Endothelial cell of umbilical vein (primary cell): ENCODE data around the gene SAMD4A. TPM values are rescaled to one million over a fixed set of nuclear protein-coding genes. Genes with fewer than 3 reads are reported as not detected.

Experiments used
- BruUV-seq: library from RNA; stranded (reverse); fragments of 400-500 nt; replicated peaks from 2 replicates; lab custom pipeline; 2021; lab: Mats Ljungman, UMichigan
- CTCF ChIA-PET: fragments of 300-600, 350-600 bp; sonication (Branson Sonifier 250); formaldehyde crosslinking; loops from one replicate; lab custom pipeline; 2021; ENCODE audit warnings: antibody characterized with exemption, inconsistent platforms; lab: Charles Lee
- POLR2A ChIA-PET: fragments of 300-600, 350-600 bp; sonication (Branson Sonifier 250); formaldehyde crosslinking; loops from one replicate; lab custom pipeline; 2021; ENCODE audit warnings: antibody characterized with exemption, inconsistent platforms; lab: Charles Lee
- DNase-seq: peaks from one replicate; pipeline ENCODE4 v3.0.0-alpha.2; 2011; ENCODE audit warnings: low read depth, low spot score
- FAIRE-seq: peaks from 2 replicates; lab custom pipeline; 2011; peaks lifted over from hg19 to GRCh38; lab: Jason Lieb, UNC
- H2AFZ ChIP-seq: 2 replicates; pipeline ENCODE4 v1.6.0; 2012; ENCODE audit warnings: low read depth, low read length, control low read depth, inconsistent platforms
- H3K27ac ChIP-seq: 2 replicates; pipeline ENCODE4 v1.5.1; 2011; ENCODE audit warnings: low read depth, mild to moderate bottlenecking, control low read depth, low read length, moderate library complexity; ENCODE audit not compliant: insufficient read depth
- H3K27me3 ChIP-seq, 2 experiments: 2 replicates each; pipeline versions ENCODE4 v1.6.0 to v1.6.1; 2011; ENCODE audit warnings: low read length in 2 of 2, mixed read lengths in 1 of 2; ENCODE audit not compliant: control insufficient read depth in 2 of 2, insufficient read depth in 2 of 2
- H3K36me3 ChIP-seq, 2 experiments: 2 replicates in 1 of 2; 3 replicates in 1 of 2; pipeline ENCODE4 v1.5.1; 2011; ENCODE audit warnings: low read length in 2 of 2, mild to moderate bottlenecking in 1 of 2, moderate library complexity in 1 of 2; ENCODE audit not compliant: control insufficient read depth in 2 of 2, insufficient read depth in 2 of 2; ENCODE audit errors: extremely low read depth in 1 of 2
- H3K4me1 ChIP-seq: 3 replicates; pipeline ENCODE4 v1.5.1; 2011; ENCODE audit warnings: mild to moderate bottlenecking, low read length; ENCODE audit not compliant: control insufficient read depth, insufficient read depth; ENCODE audit errors: extremely low read depth
- H3K4me2 ChIP-seq: 2 replicates; pipeline ENCODE4 v1.6.1; 2011; ENCODE audit warnings: low read length, control low read depth, mixed read lengths; ENCODE audit not compliant: insufficient read depth
- H3K4me3 ChIP-seq, 3 experiments: fragments of 200-600 bp in 1 of 3; sonication (generic), shearing (Covaris generic) in 1 of 3; replicated peaks in 1 of 3; 2 replicates each; pipeline ENCODE4 v1.5.1; 2011 to 2016; ENCODE audit warnings: control low read depth in 3 of 3, low read length in 3 of 3, mild to moderate bottlenecking in 2 of 3, inconsistent platforms in 1 of 3, low read depth in 1 of 3, moderate library complexity in 1 of 3; ENCODE audit not compliant: insufficient read depth in 1 of 3
- H3K79me2 ChIP-seq: 2 replicates; pipeline ENCODE4 v1.6.0; 2012; ENCODE audit warnings: low read length, inconsistent platforms; ENCODE audit not compliant: control insufficient read depth, insufficient read depth
- H3K9ac ChIP-seq: replicated peaks from 2 replicates; pipeline ENCODE3; 2011; ENCODE audit warnings: low read length, control low read depth; ENCODE audit not compliant: insufficient read depth; ENCODE audit errors: extremely low read depth
- H3K9me1 ChIP-seq: replicated peaks from 3 replicates; pipeline ENCODE4 v1.6.0; 2011; ENCODE audit warnings: mild to moderate bottlenecking, low read length; ENCODE audit not compliant: control insufficient read depth, insufficient read depth; ENCODE audit errors: extremely low read depth
- H3K9me3 ChIP-seq: replicated peaks from 2 replicates; pipeline ENCODE4 v1.5.1; 2012; ENCODE audit warnings: low read length, inconsistent platforms; ENCODE audit not compliant: control insufficient read depth, insufficient read depth
- H4K20me1 ChIP-seq: replicated peaks from 2 replicates; pipeline ENCODE3; 2011; ENCODE audit warnings: mild to moderate bottlenecking, low read length; ENCODE audit not compliant: control insufficient read depth, insufficient read depth; ENCODE audit errors: extremely low read depth
- CTCF ChIP-seq, 2 donors: IDR thresholded peaks; 1 replicate in 1 of 2; 2 replicates in 1 of 2; pipeline ENCODE4 v1.5.1; 2011; ENCODE audit warnings: low read length in 2 of 2, mild to moderate bottlenecking in 2 of 2, moderate library complexity in 2 of 2, control low read depth in 1 of 2, inconsistent platforms in 1 of 2, low read depth in 1 of 2; ENCODE audit not compliant: insufficient read depth in 1 of 2; ENCODE audit errors: extremely low read depth in 1 of 2
- EZH2 ChIP-seq: IDR thresholded peaks from 2 replicates; pipeline ENCODE4 v1.6.1; 2012; ENCODE audit warnings: borderline replicate concordance, low read depth, mild to moderate bottlenecking, moderate library complexity, low read length, inconsistent platforms; ENCODE audit not compliant: severe bottlenecking
- FOS ChIP-seq: IDR thresholded peaks from 2 replicates; pipeline ENCODE4 v1.6.1; 2011; ENCODE audit warnings: mild to moderate bottlenecking, low read length, moderate library complexity, borderline replicate concordance; ENCODE audit not compliant: insufficient read depth
- GATA2 ChIP-seq: IDR thresholded peaks from 2 replicates; pipeline ENCODE4 v1.7.0; 2011; ENCODE audit warnings: low read depth, mild to moderate bottlenecking, moderate library complexity, mixed read lengths, low read length; ENCODE audit not compliant: insufficient read length, insufficient read depth
- JUN ChIP-seq: IDR thresholded peaks from 2 replicates; pipeline ENCODE4 v1.6.1; 2011; ENCODE audit warnings: borderline replicate concordance, low read depth; ENCODE audit not compliant: insufficient read length, insufficient read depth
- MAX ChIP-seq: IDR thresholded peaks from 2 replicates; pipeline ENCODE4 v1.6.1; 2011; ENCODE audit not compliant: insufficient read depth, insufficient read length
- MYC ChIP-seq: IDR thresholded peaks from one replicate; pipeline ENCODE4 v1.6.1; 2011; ENCODE audit warnings: mild to moderate bottlenecking, low read depth, low read length
- POLR2A ChIP-seq: IDR thresholded peaks from 2 replicates; pipeline ENCODE4 v1.6.1; 2012; ENCODE audit warnings: low read depth, mild to moderate bottlenecking, control low read depth, low read length
- POLR2AphosphoS5 ChIP-seq: IDR thresholded peaks from 2 replicates; pipeline ENCODE4 v1.6.1; 2012; ENCODE audit warnings: low read depth, mild to moderate bottlenecking, control low read depth, low read length, moderate library complexity; ENCODE audit not compliant: insufficient read depth
- dilution Hi-C: fragments of 300-500 bp; cut with MboI; formaldehyde crosslinking; loops from one replicate; pipeline ENCODE4 v1.15.0; 2019; ENCODE audit warnings: low sequenced_read_pairs; ENCODE audit not compliant: extremely low pct_ligation_motif_present
- intact Hi-C: fragments of 100-400 bp; cut with micrococcal nuclease; formaldehyde crosslinking; loops from one replicate; pipeline ENCODE4 v1.10.0; 2022
- polyA plus RNA-seq, 4 experiments: library from polyadenylated mRNA; depleted of rRNA in 3 of 4; stranded (reverse) in 3 of 4; unstranded in 1 of 4; fragments of >200 nt; gene quantifications; 2 replicates each; pipeline versions ENCODE4 v1.2.1 to v1.2.3, GENCODE V29; 2011 to 2012; ENCODE audit warnings: missing spikeins in 1 of 4
- total RNA-seq: library from RNA; stranded (reverse); gene quantifications from 2 replicates; pipeline ENCODE4 v1.2.3, GENCODE V29; 2021

The SAMD4A gene
- total and polyA plus RNA-seq, 2 donors (not counting 3 experiments of a cell fraction or from before 2014, with no cell fraction given): 37.7 to 95.3 TPM

DNA sequence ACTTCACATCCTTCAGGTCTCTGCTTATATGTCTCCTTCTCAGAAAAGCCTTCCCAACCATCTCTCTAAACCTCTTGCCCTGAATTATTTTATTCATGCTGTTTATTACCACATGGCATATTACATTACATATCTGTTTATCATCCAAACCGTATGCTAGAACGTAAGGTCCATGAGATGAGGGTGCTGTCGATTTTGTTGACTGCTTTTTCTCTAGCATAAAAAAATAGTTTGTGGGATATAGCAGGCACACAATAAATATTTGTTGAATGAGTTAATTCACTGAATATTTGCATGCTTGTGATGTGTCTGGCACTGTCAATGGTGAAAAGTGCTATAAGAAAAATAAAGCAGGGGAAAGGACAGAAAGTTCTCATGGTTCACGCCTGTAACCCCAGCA is 22.9 kb downstream of the SAMD4A start:
- H3K79me2 ChIP-seq: peaks cover 90% of the 10 kb centered on the region
- H3K9me1 ChIP-seq: no peaks in the 10 kb centered on the region
- H2AFZ ChIP-seq: no peak overlapping the region
- no peak overlapping the region for H3K27ac ChIP-seq
- H4K20me1 ChIP-seq: no peaks in the 10 kb centered on the region
- intact Hi-C loops (no loop called here), dilution Hi-C loops (no loop called here)
- no peak for FAIRE-seq
- ChIA-PET POLR2A (no interaction called here), CTCF (no interaction called here)
- no peaks in the 10 kb centered on the region for H3K36me3 ChIP-seq
- H3K4me2 ChIP-seq: no peak overlapping the region
- H3K9me3 ChIP-seq: no peaks in the 10 kb centered on the region
- BruUV-seq: no TSS peak
- H3K27me3 ChIP-seq: no peaks in the 10 kb centered on the region
- H3K4me3 ChIP-seq: no peak overlapping the region
- DNase-seq: no peak
- no peak overlapping the region for H3K9ac ChIP-seq
- peaks cover 26% of the 10 kb centered on the region for H3K4me1 ChIP-seq
- TF ChIP-seq MAX (no peak), POLR2AphosphoS5 (no peak), EZH2 (no peak), FOS (no peak), MYC (no peak), CTCF (IDR thresholded peaks at IDR 0.05; ENCODE audit: extremely low read depth in 1 of 2, insufficient read depth in 1 of 2, low read depth in 1 of 2, low read length in 2 of 2) (no peak), JUN (no peak), GATA2 (no peak), POLR2A (no peak)
